Measurements from ENCODE around the gene PTH.

Gene PTH

DNA sequence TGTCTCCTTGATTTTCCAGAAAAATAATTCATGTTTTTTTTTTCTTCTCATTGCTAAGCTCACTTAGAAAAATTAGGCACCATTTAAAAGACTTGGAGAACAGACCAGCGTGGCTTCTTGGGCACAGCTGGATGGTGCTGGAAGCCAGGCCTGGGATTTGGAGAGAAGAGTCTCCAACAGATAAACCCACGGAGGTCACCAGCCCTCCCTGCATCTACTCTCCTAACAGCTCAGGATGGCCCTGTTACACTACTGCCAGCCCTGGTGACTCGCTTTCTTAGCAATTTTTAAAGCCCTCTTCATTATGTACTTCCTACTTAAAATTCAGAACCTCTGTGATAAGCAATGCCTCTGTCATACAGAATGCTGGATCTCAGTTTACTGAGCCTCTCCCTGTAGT, 1.7 kb downstream of the PTH start:
- TF ChIP-seq, protein P1, sequence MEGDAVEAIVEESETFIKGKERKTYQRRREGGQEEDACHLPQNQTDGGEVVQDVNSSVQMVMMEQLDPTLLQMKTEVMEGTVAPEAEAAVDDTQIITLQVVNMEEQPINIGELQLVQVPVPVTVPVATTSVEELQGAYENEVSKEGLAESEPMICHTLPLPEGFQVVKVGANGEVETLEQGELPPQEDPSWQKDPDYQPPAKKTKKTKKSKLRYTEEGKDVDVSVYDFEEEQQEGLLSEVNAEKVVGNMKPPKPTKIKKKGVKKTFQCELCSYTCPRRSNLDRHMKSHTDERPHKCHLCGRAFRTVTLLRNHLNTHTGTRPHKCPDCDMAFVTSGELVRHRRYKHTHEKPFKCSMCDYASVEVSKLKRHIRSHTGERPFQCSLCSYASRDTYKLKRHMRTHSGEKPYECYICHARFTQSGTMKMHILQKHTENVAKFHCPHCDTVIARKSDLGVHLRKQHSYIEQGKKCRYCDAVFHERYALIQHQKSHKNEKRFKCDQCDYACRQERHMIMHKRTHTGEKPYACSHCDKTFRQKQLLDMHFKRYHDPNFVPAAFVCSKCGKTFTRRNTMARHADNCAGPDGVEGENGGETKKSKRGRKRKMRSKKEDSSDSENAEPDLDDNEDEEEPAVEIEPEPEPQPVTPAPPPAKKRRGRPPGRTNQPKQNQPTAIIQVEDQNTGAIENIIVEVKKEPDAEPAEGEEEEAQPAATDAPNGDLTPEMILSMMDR (IDR thresholded peaks at IDR 0.05; ENCODE audit: low read depth, low read length, missing control alignments) = no peak
- in situ Hi-C loops (cut with HindIII; ENCODE audit: low sequenced_read_pairs) = no loop called here
- no peak overlapping the region for H3K4me3 ChIP-seq (ENCODE audit: low read depth, low read length)
- no peak for DNase-seq (ENCODE audit: low read depth)

DNA sequence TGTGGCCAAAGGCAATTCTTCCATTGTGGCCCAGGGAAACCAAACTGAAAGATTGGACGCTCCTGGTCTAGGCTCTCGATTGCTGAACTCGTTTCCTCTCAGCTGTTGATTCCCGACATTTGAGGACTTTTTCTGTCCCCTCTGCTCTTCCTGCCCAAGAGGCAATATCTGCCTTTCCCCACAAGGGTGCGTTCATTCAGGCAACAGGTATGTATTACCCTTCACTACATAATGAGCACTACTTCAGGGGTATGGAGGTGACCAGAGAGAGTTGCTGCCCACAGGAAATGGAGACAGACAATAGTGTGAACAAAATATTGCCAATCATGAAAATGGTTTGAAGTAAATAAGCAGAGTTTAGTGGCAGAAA, 8.2 kb downstream of the PTH start:
- DNase-seq (ENCODE audit: low read depth) = no peak
- in situ Hi-C loops (cut with HindIII; ENCODE audit: low sequenced_read_pairs) = no loop called here
- TF ChIP-seq, protein P1 (IDR thresholded peaks at IDR 0.05; ENCODE audit: low read depth, low read length, missing control alignments) = no peak
- H3K4me3 ChIP-seq (ENCODE audit: low read depth, low read length) = no peak overlapping the region

DNA sequence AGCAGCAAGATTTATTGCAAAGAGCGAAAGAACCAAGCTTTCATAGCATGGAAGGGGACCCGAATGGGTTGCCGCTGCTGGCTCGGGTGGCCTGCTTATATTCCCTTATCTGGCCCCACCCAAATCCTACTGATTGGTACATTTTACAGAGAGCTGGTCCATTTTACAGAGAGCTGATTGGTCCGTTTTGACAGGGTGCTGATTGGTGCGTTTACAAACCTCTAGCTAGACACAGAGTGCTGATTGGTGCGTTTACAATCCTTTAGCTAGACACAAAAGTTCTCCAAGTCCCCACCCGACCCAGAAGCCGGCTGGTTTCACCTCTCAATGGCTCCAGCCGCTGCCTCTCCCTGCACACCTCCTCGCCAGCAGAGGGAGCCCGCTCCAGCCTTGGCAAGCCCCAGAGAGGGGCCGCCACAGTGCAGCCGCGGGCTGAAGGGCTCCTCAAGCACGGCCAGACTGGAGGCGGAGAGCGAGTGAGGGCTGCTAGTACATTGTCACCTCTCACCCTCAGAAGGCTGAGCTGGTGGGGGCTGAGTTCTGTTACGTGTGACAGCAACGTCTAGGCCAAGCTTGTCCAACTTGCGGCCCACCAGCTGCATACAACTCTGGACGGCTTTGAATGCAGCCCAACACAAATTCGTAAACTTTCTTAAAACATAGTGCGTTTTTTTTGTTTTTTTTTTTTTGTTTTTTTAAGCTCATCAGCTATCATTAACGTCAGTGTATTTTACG, 8.7 kb downstream of the PTH start:
- H3K4me3 ChIP-seq (ENCODE audit: low read depth, low read length) = no peak overlapping the region
- in situ Hi-C loops (cut with HindIII; ENCODE audit: low sequenced_read_pairs) = no loop called here
- TF ChIP-seq, protein P1 (IDR thresholded peaks at IDR 0.05; ENCODE audit: low read depth, low read length, missing control alignments) = peak; percentile 6
- DNase-seq (ENCODE audit: low read depth) = no peak

DNA sequence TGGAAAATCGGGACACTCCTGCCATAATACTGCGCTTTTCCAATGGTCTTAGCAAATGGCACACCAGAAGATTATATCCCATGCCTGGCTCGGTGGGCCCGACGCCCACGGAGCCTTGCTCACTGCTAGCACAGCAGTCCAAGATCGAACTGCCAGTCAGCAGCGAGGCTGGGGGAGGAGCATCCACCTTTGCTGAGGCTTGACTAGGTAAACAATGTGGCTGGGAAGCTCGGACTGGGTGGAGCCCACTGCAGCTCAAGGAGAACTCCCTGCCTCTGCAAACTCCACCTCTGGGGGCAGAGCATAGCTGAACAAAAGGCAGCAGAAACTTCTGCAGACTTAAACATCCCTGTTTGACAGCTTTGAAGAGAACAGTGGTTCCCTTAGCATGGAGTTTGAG, 15.6 kb downstream of the PTH start:
- in situ Hi-C loops (cut with HindIII; ENCODE audit: low sequenced_read_pairs) = no loop called here

DNA sequence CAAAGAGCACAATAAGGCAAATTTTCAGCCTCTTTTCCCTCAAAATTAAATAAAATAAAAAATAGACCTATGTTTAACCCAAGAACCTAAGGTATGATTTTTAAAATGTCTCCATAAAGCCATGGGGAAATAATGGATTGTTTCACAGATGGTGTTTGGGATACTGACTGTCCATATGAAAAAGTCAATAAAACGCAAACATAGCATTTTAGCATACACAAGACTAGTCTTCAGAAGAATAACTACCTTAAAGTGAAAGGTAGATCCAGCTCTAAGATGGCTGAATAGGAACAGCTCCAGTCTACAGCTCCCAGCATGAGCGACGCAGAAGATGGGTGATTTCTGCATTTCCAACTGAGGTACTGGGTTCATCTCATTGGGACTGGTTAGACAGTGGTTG, 16.1 kb downstream of the PTH start:
- in situ Hi-C loops (cut with HindIII; ENCODE audit: low sequenced_read_pairs) = no loop called here
- no peak for DNase-seq (ENCODE audit: low read depth)
- TF ChIP-seq, protein P1 (IDR thresholded peaks at IDR 0.05; ENCODE audit: low read depth, low read length, missing control alignments) = no peak
- H3K4me3 ChIP-seq (ENCODE audit: low read depth, low read length) = no peak overlapping the region

More for the DNA sequence above, 15.6 kb downstream of the PTH start:
- no peak for DNase-seq (ENCODE audit: low read depth)
- TF ChIP-seq, protein P1 (IDR thresholded peaks at IDR 0.05; ENCODE audit: low read depth, low read length, missing control alignments) = no peak
- no peak overlapping the region for H3K4me3 ChIP-seq (ENCODE audit: low read depth, low read length)

DNA sequence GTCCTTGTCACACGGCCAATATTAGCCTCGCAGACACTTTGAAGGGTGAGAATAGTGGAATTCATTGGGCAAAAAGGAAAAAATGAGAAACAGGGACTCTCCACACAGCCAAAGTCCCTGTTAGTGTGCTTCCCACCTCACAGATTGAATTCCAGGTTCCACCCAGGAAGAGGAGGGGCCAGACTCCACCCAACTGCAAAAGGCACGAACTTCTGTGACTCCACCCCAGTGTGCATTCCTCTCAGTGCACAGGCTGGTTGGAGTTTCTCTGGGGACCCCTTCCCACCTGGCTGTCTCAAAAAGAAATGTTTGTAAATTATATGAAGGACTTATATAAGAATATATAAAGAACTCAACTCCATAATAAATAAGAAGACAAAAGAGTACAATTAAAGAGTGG, 20.7 kb downstream of the PTH start:
- no peak for DNase-seq (ENCODE audit: low read depth)
- in situ Hi-C loops (cut with HindIII; ENCODE audit: low sequenced_read_pairs) = no loop called here
- H3K4me3 ChIP-seq (ENCODE audit: low read depth, low read length) = no peak overlapping the region
- TF ChIP-seq, protein P1 (IDR thresholded peaks at IDR 0.05; ENCODE audit: low read depth, low read length, missing control alignments) = no peak

Measured in astrocyte of the cerebellum (primary cell).